Gastroesophageal sphincter (tissue), 3 donors: Measurements from ENCODE around the gene CCDC85A.

Experiments used
- CTCF ChIP-seq, 4 experiments: fragments of 200-600 bp in 2 of 4; fragments of 450-650 bp in 2 of 4; sonication (generic) in 1 of 4; IDR thresholded peaks; one replicate each; pipeline ENCODE4 v1.5.1; 2017 to 2019; ENCODE audit warnings: antibody characterized with exemption in 4 of 4, mild to moderate bottlenecking in 2 of 4, moderate library complexity in 2 of 4
- EP300 ChIP-seq: sonication (generic); formaldehyde crosslinking; IDR thresholded peaks from one replicate; pipeline ENCODE4 v1.6.1; 2017; ENCODE audit warnings: antibody characterized with exemption, mild to moderate bottlenecking
- POLR2A ChIP-seq, 2 donors: fragments of 450-650 bp; IDR thresholded peaks; one replicate each; pipeline ENCODE4 v1.6.1; 2017; ENCODE audit warnings: antibody characterized with exemption in 2 of 2, mild to moderate bottlenecking in 2 of 2, moderate library complexity in 1 of 2
- POLR2AphosphoS5 ChIP-seq: sonication (generic); formaldehyde crosslinking; IDR thresholded peaks from one replicate; pipeline ENCODE4 v1.6.1; 2017; ENCODE audit warnings: antibody characterized with exemption

- peak; percentile 69 to 96 (median 78) for TF ChIP-seq CTCF (IDR thresholded peaks at IDR 0.05)
- TF ChIP-seq POLR2AphosphoS5, result no peak
- TF ChIP-seq EP300, result no peak
- no peak for TF ChIP-seq POLR2A (IDR thresholded peaks at IDR 0.05)
Observed at GRCh38 chr2:56183643-56184499, at the start of gene CCDC85A.
